ENCODE data around the gene BCAS1.

Gene BCAS1

GRCh38 chr20:53904261-53904660 is 166.1 kb downstream of the BCAS1 start:
- no peak for DNase-seq (ENCODE audit: low spot score)

GRCh38 chr20:53903652-53903987 is 166.8 kb downstream of the BCAS1 start:
- DNase-seq (ENCODE audit: low spot score) = no peak

GRCh38 chr20:53902968-53903651 is 167.3 kb downstream of the BCAS1 start:
- DNase-seq (ENCODE audit: low spot score) = no peak

- no peak for DNase-seq (ENCODE audit: low spot score)
Measured at GRCh38 chr20:53901497-53902096, 168.8 kb downstream of the BCAS1 start.

GRCh38 chr20:53901064-53901463 is 169.3 kb downstream of the BCAS1 start:
- DNase-seq (ENCODE audit: low spot score) = no peak

GRCh38 chr20:53900380-53900999 is 169.9 kb downstream of the BCAS1 start:
- no peak for DNase-seq (ENCODE audit: low spot score)

GRCh38 chr20:53899351-53900167 is 170.8 kb downstream of the BCAS1 start:
- DNase-seq (ENCODE audit: low spot score) = no peak

- DNase-seq (ENCODE audit: low spot score) = no peak
Measured at GRCh38 chr20:53898556-53898931, 171.8 kb downstream of the BCAS1 start.

- DNase-seq (ENCODE audit: low spot score) = no peak
Measured at GRCh38 chr20:53897884-53898555, 172.4 kb downstream of the BCAS1 start.

GRCh38 chr20:53896647-53897046 is 173.7 kb downstream of the BCAS1 start:
- DNase-seq (ENCODE audit: low spot score) = no peak

GRCh38 chr20:53896041-53896440 is 174.4 kb downstream of the BCAS1 start:
- DNase-seq (ENCODE audit: low spot score) = no peak

- no peak for DNase-seq (ENCODE audit: low spot score)
Measured at GRCh38 chr20:53895385-53895755, 175.0 kb downstream of the BCAS1 start.

- no peak for DNase-seq (ENCODE audit: low spot score)
Measured at GRCh38 chr20:53894707-53895384, 175.5 kb downstream of the BCAS1 start.
